HEK293 (cell line): ENCODE results near the gene TTLL4.

Experiments
- CTCF ChIA-PET: fragments of 350-600 bp; formaldehyde crosslinking; extraction: SDS; loops from one replicate; lab custom pipeline; 2021; ENCODE audit warnings: antibody characterized with exemption; lab: Yijun Ruan, JAX
- POLR2A ChIA-PET: fragments of 300-600 bp; formaldehyde crosslinking; extraction: SDS; loops from one replicate; lab custom pipeline; 2020; ENCODE audit warnings: antibody characterized with exemption, inconsistent platforms; lab: Yijun Ruan, JAX
- H3K27ac ChIP-seq: fragments of 200-500 bp; sonication (Bioruptor generic); 2 replicates; pipeline ENCODE4 v1.5.1; 2014; ENCODE audit warnings: low read depth, low read length, control low read depth, inconsistent platforms; ENCODE audit errors: extremely low read depth
- H3K36me3 ChIP-seq, 2 experiments: fragments of 200-500 bp in 1 of 2; sonication (Bioruptor generic) in 1 of 2; 1 replicate in 1 of 2; 2 replicates in 1 of 2; pipeline ENCODE4 v1.5.1; 2014 to 2017; ENCODE audit warnings: inconsistent platforms in 2 of 2, low read length in 2 of 2; ENCODE audit not compliant: control insufficient read depth in 2 of 2, insufficient read depth in 1 of 2
- H3K4me1 ChIP-seq: fragments of 200-500 bp; sonication (Bioruptor generic); 2 replicates; pipeline ENCODE4 v1.5.1; 2014; ENCODE audit warnings: mild to moderate bottlenecking, low read length, inconsistent platforms; ENCODE audit not compliant: control insufficient read depth, insufficient read depth
- H3K4me3 ChIP-seq: 2 replicates; pipeline ENCODE4 v1.5.1; 2011; ENCODE audit warnings: low read depth, mild to moderate bottlenecking, control low read depth, low read length, moderate library complexity
- H3K9me3 ChIP-seq: fragments of 200-500 bp; sonication (Bioruptor generic); 2 replicates; pipeline ENCODE4 v1.5.1; 2014; ENCODE audit warnings: low read depth, low read length, inconsistent platforms; ENCODE audit not compliant: control insufficient read depth, insufficient read depth
- AEBP2 ChIP-seq: fragments of 450-650 bp; formaldehyde crosslinking; IDR thresholded peaks from 2 replicates; pipeline ENCODE4 v1.5.1; 2016; ENCODE audit warnings: missing biosample characterization, missing genetic modification characterization, borderline replicate concordance
- INSM2 ChIP-seq: fragments of 450-650 bp; formaldehyde crosslinking; IDR thresholded peaks from 2 replicates; pipeline ENCODE4 v1.5.1; 2016; ENCODE audit warnings: missing biosample characterization, missing genetic modification characterization
- KLF7 ChIP-seq: fragments of 450-650 bp; formaldehyde crosslinking; IDR thresholded peaks from 2 replicates; pipeline ENCODE4 v1.5.1; 2016; ENCODE audit warnings: missing biosample characterization, missing genetic modification characterization, borderline replicate concordance
- OVOL3 ChIP-seq: fragments of 450-650 bp; formaldehyde crosslinking; IDR thresholded peaks from 2 replicates; pipeline ENCODE4 v1.5.1; 2016; ENCODE audit warnings: missing biosample characterization, missing genetic modification characterization
- PRDM1 ChIP-seq: fragments of 450-650 bp; formaldehyde crosslinking; IDR thresholded peaks from 2 replicates; pipeline ENCODE4; 2016; ENCODE audit warnings: missing biosample characterization, missing genetic modification characterization
- PRDM4 ChIP-seq: fragments of 450-650 bp; formaldehyde crosslinking; IDR thresholded peaks from 2 replicates; pipeline ENCODE4 v1.5.1; 2017; ENCODE audit warnings: missing biosample characterization, missing genetic modification characterization
- ZBTB49 ChIP-seq: fragments of 450-650 bp; formaldehyde crosslinking; IDR thresholded peaks from 2 replicates; pipeline ENCODE4 v1.5.1; 2016; ENCODE audit warnings: missing biosample characterization, missing genetic modification characterization, low read depth
- ZBTB6 ChIP-seq: fragments of 450-650 bp; formaldehyde crosslinking; IDR thresholded peaks from 2 replicates; pipeline ENCODE4 v1.5.1; 2017; ENCODE audit warnings: missing biosample characterization, missing genetic modification characterization
- ZNF10 ChIP-seq: fragments of 450-650 bp; formaldehyde crosslinking; IDR thresholded peaks from 2 replicates; pipeline ENCODE4 v1.5.1; 2017; ENCODE audit warnings: missing biosample characterization, missing genetic modification characterization
- ZNF202 ChIP-seq: fragments of 450-650 bp; formaldehyde crosslinking; IDR thresholded peaks from 2 replicates; pipeline ENCODE4 v1.5.1; 2016; ENCODE audit warnings: missing biosample characterization, missing genetic modification characterization, borderline replicate concordance
- ZNF248 ChIP-seq: fragments of 450-650 bp; formaldehyde crosslinking; IDR thresholded peaks from 2 replicates; pipeline ENCODE4 v1.5.1; 2017; ENCODE audit warnings: missing biosample characterization, missing genetic modification characterization
- ZNF266 ChIP-seq: fragments of 450-650 bp; formaldehyde crosslinking; IDR thresholded peaks from 2 replicates; pipeline ENCODE4 v1.5.1; 2016; ENCODE audit warnings: missing biosample characterization, missing genetic modification characterization, low read depth
- ZNF280D ChIP-seq: fragments of 450-650 bp; formaldehyde crosslinking; IDR thresholded peaks from 2 replicates; pipeline ENCODE4 v1.5.1; 2016; ENCODE audit warnings: missing biosample characterization, missing genetic modification characterization
- ZNF48 ChIP-seq: fragments of 450-650 bp; formaldehyde crosslinking; IDR thresholded peaks from 2 replicates; pipeline ENCODE4 v1.5.1; 2016; ENCODE audit warnings: missing biosample characterization, missing genetic modification characterization
- ZNF530 ChIP-seq: fragments of 450-650 bp; formaldehyde crosslinking; IDR thresholded peaks from 2 replicates; pipeline ENCODE4 v1.5.1; 2016; ENCODE audit warnings: low read depth, missing biosample characterization, missing genetic modification characterization
- ZNF548 ChIP-seq: fragments of 450-650 bp; formaldehyde crosslinking; IDR thresholded peaks from 2 replicates; pipeline ENCODE4 v1.5.1; 2016; ENCODE audit warnings: missing biosample characterization, missing genetic modification characterization
- ZNF558 ChIP-seq: fragments of 450-650 bp; formaldehyde crosslinking; IDR thresholded peaks from 2 replicates; pipeline ENCODE4 v1.5.1; 2016; ENCODE audit warnings: missing biosample characterization, missing genetic modification characterization
- ZNF701 ChIP-seq: fragments of 450-650 bp; formaldehyde crosslinking; IDR thresholded peaks from 2 replicates; pipeline ENCODE4 v1.5.1; 2016; ENCODE audit warnings: missing biosample characterization, missing genetic modification characterization
- ZNF830 ChIP-seq: fragments of 450-650 bp; IDR thresholded peaks from 2 replicates; pipeline ENCODE4 v1.5.0; 2018; ENCODE audit warnings: missing biosample characterization, missing genetic modification characterization, low read depth, mild to moderate bottlenecking, moderate library complexity
- ZSCAN16 ChIP-seq: fragments of 450-650 bp; formaldehyde crosslinking; IDR thresholded peaks from 2 replicates; pipeline ENCODE4 v1.5.1; 2016; ENCODE audit warnings: missing biosample characterization, missing genetic modification characterization
- ZSCAN23 ChIP-seq: fragments of 450-650 bp; formaldehyde crosslinking; IDR thresholded peaks from 2 replicates; pipeline ENCODE4 v1.5.1; 2016; ENCODE audit warnings: missing biosample characterization, missing genetic modification characterization
- ZSCAN30 ChIP-seq: fragments of 450-650 bp; IDR thresholded peaks from 2 replicates; pipeline ENCODE4 v1.5.1; 2018; ENCODE audit warnings: missing biosample characterization, mild to moderate bottlenecking, missing genetic modification characterization, moderate library complexity

The TTLL4 gene

GRCh38 chr2:218732052-218732760 is 21.6 kb downstream of the TTLL4 start (continued):
- TF ChIP-seq ZBTB49 (tag by site-specific recombination) (no peak), INSM2 (no peak), ZSCAN23 (tag by site-specific recombination) (no peak), ZSCAN30 (tag by site-specific recombination) (no peak), OVOL3 (tag by site-specific recombination) (no peak), ZNF530 (tag by site-specific recombination) (no peak), ZNF280D (no peak), KLF7 (tag by site-specific recombination) (no peak)

- POLR2A ChIA-PET = no interaction called here
- no peak overlapping the region for H3K27ac ChIP-seq
- TF ChIP-seq ZBTB6 (tag by site-specific recombination) (no peak), ZNF48 (no peak), PRDM4 (tag by site-specific recombination) (no peak), ZSCAN16 (no peak), ZSCAN30 (tag by site-specific recombination) (no peak), ZNF248 (no peak), ZNF548 (tag by site-specific recombination) (no peak), ZNF701 (tag by site-specific recombination) (no peak), ZNF830 (tag by site-specific recombination) (no peak), PRDM1 (no peak), ZNF266 (tag by site-specific recombination) (no peak), ZNF202 (tag by site-specific recombination) (no peak), ZNF558 (tag by site-specific recombination) (no peak), ZNF10 (no peak), AEBP2 (tag by site-specific recombination) (no peak)
- TF ChIP-seq, all 188 proteins: peak for 0
Measured at GRCh38 chr2:218732761-218733158, 22.1 kb downstream of the TTLL4 start.

More at GRCh38 chr2:218732761-218733158, 22.1 kb downstream of the TTLL4 start:
- Histone ChIP-seq H3K4me3 (no peak overlapping the region), H3K36me3 (peaks cover 12 to 57% of the 10 kb centered on the region in 2 experiments), H3K9me3 (no peaks in the 10 kb centered on the region), H3K4me1 (peaks cover 6% of the 10 kb centered on the region)
- CTCF ChIA-PET = interaction anchor here (2.3 to 3.2 kb wide), 2 partner anchors 19 to 115 kb away, joined by 10 to 24 read pairs; no protein-coding TSS in a partner anchor
